NCI-H1417 (cell line): ENCODE measurements around the gene SLC6A6.
A peak's percentile ranks its signal among the peaks of the same experiment; 100 is the strongest.
"Not testable (repeated sequence)": the region's sequence is repeated elsewhere in the genome, so short reads cannot be mapped to it uniquely, and the experiment has no call there.

ENCODE experiments used
- DNase-seq, 3 experiments: peaks; one replicate each; lab custom pipeline; 2025; lab: John Stamatoyannopoulos, UW

Gene SLC6A6

DNA sequence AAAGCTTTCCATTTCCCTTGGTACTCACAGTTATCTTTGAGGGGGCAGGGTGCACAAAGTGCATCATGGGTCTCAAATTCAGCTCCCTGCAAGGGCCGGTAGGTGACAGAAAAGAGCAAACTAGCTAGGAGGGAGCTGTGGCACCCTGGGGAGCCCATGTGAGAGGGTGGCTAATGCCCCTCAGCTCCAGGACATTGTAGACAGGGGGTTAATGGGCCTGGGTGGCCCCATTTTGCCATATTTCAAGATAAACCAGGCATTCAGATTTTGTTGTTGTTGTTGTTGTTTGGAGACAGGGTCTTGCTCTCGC lies 3.7 kb upstream of the SLC6A6 start:
- DNase-seq, result no peak

DNA sequence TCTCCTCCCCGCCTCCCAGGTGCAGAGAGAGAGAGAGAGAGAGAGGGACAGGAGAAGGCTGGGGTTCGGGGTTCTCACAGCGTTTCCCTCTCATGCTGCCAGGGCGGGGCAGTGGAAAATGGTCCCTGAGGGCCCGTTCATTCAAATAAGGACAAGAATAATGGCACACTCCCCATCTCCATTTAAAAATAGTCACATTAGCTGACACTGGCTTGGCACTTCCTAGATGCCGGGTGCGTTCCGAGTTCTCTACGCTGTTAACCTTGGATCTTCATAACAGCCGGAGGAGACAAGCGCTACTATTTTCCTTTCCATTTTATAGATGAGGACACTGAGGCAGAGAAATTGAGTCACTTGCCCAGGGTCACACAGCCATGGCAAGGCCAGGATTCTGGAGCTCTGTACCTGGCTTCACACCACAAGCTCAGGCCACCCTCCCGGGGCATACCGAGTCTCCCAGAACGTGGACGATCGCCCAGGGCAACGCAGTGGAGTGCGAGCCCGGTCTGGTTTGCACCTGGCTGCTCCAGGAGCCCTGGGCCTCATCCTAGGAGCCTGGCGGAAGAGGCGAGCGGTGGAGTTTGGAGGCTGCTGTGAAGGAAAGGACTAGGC lies 608 bp upstream of the SLC6A6 start:
- peak in 1 of 3 experiments; percentile 25 for DNase-seq

DNA sequence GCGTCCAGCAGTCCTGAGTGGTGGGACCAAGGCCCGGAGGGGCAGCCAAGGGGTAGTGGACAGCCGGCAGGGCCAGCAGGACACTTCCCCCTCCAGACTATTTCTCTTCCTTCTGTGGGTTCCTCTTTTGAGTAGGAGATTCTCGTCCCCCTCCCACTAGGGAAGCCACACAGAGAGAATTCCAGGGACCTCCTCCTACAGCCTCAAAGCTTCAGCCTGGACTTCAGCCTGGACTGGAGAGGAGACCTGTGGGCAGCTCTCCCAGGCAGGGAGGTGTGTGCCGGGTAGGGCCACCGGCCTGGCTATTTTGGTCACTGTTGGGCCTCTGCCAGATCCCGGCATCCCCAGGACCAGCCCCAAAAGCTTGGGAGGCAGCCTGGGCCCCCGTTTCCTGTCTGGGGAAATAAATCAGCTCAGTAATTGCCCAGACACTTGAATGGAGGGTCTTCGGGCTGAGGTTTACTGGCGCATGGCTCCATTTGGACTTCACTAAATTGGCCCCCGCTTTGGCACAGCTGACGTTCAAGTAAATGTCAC lies 1.3 kb downstream of the SLC6A6 start:
- DNase-seq, result peak in 2 of 3 experiments; percentile 35 to 62

DNA sequence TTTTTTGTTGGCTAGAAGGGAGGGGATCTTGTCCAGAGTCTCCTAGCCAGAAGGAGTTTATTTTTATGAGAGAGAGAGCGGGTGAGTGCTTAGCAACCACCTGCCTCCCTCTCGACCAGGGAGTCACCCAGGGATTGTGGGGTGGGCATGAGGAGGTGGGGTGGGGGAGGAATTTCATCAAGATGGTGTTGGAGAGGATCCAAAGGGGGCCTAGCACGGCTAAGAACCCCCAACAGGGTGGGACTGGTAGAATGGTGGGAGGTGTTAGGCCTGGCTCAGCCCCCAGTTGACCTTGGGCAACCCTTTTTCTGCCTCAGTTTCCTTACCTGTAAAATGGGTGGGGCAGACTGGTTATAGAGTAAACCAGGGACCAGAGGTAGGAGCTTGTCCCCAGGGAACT lies 1.8 kb downstream of the SLC6A6 start:
- peak in 1 of 3 experiments; percentile 58 for DNase-seq

DNA sequence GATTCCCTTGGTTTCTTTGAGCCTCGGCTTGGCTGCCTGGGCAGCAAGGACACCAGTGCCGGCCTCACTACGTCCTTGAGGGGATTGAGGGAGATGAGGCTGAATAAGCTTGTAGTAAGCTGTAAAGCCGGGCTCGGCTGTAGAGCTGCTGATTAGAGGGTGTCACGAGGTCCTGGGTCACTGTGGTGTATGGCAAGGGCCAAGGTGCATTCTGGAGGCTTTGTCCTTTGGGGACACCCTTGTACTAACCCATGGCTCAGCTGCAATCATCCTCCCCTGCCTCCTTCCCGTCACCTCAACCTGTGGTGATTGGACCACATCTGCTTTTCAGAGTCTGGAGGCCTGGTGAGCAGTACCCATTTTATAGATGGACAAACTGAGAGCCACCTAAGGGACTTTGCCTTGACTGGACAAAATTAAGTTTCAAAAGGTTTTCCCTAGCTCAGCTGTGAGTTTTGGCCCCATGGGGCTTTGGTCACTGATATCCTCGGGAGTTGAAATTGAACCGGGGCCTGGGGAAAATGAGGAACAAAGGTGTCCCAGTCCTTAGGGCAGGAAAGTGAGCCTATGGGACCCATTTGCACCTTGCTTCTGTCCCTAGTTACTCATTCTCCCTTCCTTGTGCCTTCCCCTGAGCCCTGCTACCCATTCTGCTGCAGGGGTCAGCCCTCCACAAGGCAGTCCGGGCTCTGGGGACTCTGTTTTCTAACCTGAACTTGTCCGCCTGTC lies 2.4 kb downstream of the SLC6A6 start:
- DNase-seq, result no peak

DNA sequence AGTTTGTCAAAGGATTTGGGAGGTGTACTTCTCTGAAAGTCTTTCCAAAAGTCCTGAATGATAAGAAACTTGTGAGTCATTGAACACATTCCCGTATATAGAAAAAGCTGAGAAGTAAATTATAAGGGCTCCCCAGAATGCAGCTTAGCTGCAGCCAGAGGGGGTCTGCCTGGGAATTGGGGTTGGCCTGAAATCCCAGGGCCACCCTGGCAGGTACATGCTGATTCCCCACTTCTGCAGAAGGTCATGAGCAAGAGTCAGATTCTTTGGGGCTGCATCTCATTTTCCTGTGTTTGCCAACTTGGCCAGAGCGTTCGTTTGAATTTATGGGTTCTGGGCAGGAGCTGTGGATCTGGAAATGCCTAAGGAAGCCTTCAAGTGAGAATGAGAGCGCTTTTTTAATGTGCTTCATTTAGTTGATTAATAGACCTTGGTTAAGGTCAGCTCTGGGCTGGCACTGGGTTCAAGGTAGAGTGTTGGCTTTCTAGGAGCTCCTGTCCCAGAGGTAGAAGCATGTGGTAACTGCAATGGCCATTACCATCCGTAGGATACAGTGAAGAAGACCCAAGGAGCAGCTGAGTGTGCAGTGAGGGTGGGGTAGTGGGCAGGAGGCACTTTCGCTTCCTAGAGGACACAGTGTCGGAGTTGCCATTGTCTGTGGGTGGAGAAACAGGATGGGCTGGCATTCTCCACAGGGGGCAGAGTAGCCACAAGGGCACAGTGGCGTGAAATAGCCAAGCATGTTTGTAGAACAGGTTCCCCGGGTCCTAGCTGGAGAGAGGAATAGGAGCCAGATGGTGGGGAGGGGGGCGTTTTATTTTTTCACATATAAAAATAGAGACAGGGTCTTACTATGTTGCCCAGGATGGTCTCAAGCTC lies 3.2 kb downstream of the SLC6A6 start:
- peak in 1 of 3 experiments; percentile 3 for DNase-seq

DNA sequence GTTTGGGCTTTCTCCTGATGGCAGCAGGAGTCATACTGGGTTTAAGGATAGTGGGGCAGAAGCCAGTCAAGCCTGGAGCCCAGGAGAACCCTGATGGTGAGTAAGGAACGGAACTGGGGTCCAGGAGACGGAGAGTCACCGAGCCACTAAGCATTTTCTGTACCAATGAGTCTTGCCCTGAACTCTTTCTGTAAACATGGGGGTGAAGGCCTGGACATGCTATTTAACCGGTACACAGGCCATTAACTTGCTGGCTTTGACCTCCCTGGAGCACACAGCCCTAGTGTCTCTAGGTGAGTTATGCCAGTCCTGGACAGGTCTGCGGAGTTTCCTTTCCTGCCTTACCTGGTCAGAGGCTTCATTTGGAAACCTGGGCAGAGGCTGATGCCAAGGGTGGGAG lies 3.9 kb downstream of the SLC6A6 start:
- no peak for DNase-seq

DNA sequence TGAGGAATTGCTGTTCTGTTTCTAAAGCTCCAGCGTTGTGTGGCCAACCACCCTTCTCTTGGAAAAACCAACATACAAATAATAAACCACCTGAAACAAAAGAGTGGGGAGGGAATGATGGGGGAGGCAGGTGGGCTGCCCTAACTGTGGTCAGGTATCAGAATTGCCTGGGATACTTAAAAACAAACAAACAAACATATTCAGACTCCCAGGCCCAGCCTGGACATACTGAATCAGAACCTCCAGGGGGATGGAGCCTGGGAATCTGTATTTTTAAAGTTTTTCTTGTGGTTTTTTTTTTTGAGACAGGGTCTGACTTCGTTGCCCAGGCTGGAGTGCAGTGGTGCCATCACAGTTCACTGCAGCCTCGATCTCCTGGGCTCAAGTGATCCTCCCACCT lies 4.4 kb downstream of the SLC6A6 start:
- DNase-seq, result no peak

DNA sequence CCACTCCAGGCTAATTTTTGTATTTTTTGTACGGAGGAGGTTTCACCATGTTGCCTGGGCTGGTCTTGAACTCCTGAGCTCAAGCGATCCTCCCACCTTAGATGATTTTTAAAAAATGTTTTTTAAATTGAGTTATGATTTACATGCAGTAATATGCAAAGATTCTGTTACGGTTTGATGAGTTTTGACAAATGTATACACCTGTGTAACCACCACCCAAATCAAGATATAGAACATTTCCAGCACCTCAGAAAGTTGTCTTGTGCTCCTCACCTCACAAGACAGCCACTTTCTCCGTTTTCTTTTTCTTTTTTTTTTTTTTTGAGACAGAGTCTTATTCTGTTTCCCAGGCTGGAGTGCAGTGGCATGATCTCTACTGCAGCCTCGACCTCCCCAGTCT lies 4.8 kb downstream of the SLC6A6 start:
- DNase-seq, result no peak

DNA sequence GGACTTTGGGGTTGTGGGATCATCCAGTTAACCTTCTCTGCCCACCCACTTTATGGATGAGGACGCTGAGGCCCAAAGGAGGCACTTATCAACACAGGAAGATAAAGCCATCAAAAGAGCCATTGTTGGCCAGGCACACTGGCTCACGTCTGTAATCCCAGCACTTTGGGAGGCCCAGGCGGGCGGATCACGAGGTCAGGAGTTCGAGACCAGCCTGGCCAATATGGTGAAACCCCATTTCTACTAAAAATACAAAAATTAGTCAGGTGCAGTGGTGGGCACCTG lies 7.3 kb downstream of the SLC6A6 start:
- DNase-seq, result not testable (repeated sequence)

DNA sequence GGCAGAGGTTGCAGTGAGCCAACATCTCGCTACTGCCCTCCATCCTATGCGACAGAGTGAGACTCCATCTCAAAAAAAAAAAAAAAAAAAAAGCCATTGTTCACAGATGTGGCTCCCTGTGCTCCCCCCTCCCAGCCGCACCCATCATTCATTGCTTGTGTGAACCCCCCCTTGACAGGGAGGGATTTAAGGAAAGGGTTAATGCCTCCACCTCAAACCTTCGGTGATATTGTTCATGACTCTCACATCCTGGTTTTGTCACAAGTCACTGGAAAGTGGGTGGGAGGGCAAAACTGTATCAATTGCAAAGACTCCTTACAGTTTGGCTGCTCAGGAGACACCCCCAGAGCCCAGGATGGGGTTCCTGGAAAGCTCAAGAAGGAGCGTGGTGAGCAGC lies 7.7 kb downstream of the SLC6A6 start:
- DNase-seq, result no peak

DNA sequence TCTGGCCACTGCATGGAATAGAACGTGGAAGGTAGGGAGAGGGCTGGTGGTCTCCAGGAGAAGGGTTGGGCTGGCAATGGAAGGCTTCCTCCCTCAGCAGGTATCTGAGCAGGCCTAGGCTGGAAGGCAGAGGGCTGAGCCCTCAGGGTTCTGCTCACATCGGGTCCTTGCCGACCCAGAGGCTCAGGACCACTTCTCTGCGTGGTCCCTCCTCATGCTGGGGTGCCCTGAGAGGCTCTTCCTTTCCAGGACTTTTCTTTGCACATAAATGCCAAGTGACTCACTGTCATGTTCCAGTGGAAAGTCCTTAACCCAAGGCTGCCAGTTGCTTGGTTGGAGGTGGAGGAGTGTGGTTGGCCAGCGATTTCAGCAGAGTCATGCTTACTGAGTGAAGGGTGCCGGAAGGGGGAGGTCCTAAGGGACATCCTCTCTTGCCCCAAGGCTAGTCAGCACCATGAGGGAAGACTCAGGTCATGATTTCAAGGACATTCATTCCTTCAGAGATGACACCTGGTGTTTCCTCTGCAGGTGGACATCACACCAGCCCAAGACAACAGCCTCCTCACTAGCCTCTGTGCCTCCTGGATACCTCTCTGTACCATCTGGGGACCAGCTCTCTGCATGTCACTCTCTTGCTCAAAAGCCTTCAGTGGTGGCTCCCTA lies 8.2 kb downstream of the SLC6A6 start:
- DNase-seq, result no peak

DNA sequence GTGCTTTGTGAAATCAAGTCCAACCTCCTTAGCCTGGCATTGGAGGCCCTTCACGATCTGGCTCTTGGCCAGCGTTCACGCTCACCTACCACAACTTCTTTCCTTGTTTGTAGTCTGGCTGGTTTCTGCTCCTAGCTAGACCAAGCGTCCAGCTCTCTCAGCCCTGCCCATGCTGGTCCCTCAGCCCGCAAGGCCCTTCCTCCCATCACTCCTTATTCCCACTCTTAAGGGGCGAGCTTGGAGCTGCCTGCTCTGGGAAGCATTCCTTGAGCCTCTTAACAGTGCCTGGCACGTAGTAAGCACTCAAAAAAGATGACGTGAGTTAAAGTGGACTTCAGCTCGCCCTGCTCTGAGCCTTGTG lies 8.7 kb downstream of the SLC6A6 start:
- no peak for DNase-seq

DNA sequence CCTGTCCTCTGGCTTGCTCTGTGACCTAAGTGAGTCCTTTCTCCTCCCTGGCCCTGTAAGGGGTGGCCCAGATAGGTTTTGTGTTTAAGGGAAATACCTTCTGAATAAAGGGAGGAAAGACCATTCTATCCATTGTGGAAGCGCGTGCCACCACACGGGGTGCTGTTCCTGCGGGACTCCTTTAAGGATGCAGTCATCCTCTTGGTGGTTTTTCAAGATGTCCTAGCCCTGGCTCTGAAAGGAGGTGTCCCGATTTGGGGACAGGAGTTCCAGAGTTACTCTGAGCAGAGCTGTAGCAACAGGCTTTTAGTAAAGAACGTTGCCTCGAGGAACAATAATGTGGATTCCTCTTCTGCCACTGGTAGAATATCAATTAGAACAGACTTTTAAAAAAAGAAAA lies 9.6 kb downstream of the SLC6A6 start:
- no peak for DNase-seq

DNA sequence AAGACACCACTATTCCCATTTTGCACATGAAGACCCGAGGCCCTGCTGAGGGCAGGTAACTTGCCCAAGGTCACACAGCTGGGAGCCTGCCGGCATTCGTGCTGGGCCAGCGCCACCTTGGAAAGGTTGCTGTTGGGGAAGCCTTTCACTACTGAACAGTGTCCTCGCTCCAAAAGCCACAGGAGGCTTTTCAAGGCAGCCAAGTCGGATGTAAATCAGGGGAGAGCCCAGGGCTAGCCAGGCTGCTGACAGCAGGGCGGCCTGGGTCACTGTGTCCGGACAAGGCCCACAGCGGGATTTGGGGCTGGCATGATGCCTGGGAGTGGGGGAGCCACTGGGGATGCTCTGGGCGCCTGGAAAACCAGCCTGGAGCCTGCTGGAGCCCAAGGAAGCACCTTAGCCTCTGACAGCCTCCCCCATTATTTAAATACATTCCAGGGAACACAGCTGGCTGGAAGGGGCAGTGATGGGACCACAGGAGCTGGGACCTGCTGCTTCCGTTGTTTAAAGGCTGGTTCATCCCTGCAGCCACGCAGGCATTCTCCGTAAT lies 10.5 kb downstream of the SLC6A6 start:
- no peak for DNase-seq

DNA sequence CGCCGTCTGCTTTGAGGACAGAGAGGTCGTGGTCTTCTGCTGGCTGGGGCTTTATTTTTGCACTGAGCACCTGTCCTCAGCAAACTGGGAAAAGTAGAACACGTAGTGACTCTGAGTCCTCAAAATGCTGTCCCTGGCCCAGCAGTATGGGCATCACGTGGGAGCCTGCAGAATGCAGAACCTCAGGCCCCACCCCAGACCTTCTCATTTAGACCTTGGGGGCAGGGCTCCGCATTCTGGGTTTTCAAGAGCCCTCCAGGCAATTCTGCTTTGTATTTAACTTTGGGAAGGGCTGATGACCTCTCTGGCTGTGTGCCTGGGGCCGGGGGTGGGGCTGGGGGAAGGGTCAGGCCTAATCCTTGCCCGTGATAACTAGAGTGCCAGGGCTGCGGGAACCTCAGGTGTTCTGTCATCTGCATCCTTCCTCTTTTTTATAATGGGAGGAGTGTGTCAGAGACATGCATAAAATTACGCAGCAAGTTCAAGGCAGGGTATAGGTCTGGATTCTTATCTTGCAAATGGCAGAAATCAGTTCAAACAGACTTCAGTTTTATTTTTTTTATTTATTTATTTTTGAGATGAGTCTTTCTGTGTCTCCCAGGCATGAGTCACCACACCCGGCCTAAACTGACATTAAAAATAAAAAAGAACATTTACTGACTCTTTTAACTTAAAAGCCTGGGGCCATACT lies 11.1 kb downstream of the SLC6A6 start:
- peak in 2 of 3 experiments; percentile 10 to 26 for DNase-seq

DNA sequence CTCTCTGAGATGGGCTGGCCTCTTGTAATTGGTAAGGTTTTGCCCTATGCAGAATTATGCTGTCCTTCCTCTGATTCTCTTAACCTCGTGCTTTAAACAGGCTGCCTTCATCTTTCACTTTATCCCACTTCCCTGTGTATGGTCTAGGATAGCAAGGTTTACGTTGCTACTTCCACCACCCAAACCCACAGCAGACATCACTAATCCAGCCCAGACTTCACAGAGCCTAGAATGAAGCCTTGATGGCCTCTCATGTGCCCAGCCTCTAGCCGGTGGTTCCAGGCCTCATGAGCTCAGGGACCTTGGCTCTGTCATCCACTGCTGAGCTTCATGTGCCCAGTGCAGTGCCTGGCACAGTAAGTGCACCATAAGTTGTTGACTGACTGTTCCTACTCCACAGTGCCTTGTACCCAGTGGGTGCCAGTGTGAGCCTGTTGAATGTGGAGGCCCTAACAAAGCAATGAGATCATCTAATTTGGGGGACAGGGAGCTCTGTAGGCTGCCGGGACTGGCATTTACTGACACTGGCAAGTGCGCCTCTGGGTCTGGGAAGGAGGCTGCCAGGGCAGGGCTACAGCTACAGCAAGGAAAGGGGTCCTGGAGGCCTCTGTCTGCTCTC lies 12.5 kb downstream of the SLC6A6 start:
- no peak for DNase-seq

DNA sequence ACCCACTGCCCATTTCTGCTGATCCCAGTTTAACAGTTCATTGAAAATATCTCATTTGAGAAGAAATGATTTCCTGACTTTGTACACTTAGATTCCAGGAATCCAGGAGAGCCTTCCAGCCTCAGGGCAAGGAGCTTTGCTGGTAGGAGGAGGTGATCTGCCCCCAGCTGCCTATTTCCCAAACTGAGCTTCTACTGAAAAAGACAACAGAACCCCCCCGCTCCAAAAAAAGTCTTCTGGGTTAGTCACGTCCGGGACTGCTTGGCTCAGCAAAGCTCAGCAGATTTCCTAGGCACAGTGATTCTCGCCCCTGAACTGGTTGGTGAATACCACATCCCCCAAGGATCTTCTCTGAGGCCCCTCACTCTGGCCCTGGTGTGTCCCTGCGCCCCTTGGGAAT lies 13.1 kb downstream of the SLC6A6 start:
- DNase-seq, result no peak

DNA sequence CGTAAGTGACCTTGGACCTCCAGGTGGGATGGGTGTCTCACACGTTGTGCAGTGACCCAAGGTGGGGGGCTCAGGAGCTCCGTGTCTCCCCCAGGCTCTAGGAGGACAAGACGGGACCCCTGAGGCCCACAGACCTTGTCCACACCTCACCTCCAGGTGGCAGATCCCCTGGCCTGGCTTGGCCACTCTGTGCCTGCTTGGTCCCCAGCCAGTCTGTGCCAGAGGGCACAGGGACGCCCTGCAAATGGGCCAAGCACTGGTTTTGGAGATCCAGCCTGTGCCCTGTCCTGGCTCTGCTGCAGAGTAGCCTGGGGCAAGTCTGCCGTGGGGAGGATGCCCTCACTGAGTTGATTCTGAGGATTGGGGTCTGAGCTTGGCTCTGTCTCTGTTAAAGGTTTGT lies 14.0 kb downstream of the SLC6A6 start:
- no peak for DNase-seq

DNA sequence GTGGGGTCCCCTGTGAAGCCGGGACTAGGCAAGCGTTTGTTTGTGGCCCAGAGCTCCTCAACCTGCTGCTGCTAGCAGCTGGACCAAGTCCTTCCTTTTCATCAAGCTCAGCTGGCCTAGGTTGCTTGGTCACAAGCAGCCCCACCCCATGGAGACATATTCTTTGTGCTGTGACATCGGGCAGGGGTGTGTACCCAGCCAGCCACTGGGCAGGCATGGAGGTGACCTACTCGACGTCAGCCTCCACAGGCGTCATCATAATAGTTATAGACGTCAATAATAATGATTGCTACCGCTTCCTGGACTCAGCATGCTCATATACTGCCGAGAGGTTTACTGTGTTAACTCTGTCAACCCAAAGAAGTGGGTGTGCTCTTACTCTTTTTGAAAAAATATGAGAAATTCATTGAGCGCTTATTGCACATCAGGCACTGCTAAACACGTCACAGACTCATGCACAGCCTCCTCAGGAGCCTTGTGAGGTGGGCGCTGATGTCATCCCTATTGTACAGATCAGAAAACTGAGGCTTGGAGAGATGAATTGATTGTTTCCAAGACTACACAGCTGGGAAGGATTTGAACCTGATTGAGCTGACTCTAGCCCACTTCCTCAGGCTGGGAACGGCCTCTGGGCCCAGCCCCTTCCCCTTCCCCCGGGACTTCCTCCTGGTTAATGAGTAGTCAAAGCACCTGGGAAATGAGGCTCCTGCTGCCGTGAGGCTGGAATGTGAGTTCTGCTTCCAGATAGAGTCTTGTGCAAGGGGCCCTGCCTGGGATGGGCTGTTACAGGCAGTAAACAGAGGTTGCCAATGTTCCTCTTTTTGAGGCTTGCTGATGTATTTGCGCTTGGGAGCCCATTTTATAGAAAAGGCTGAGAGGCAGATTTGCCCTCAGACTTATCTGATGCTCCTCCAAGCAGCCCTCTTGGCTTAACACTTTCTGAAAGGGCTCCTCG lies 16.2 kb downstream of the SLC6A6 start:
- peak in 1 of 3 experiments; percentile 1 for DNase-seq
